ENCODE measurements around the gene ARGLU1. TPM values are rescaled to one million over a fixed set of nuclear protein-coding genes. Genes with fewer than 3 reads are reported as not detected.

ARGLU1 gene
- total RNA-seq, 3 donors from 2014 or later, result 122 to 181 (median 136) TPM

GRCh38 chr13:106493533-106494220 is 74.3 kb downstream of the ARGLU1 start:
- Histone ChIP-seq H3K4me1 (no peaks in the 10 kb centered on the region), H3K4me3 (no peak overlapping the region), H3K9me3 (no peaks in the 10 kb centered on the region), H3K27ac (no peak overlapping the region), H3K27me3 (no peaks in the 10 kb centered on the region), H3K36me3 (no peaks in the 10 kb centered on the region)
- no peak for DNase-seq (ENCODE audit: low spot score in 2 of 2)
- intact Hi-C loops (cut with DNase I; ENCODE audit: low total_unique reads), result no loop called here
- TF ChIP-seq POLR2A (IDR thresholded peaks at IDR 0.05) (no peak), CTCF (IDR thresholded peaks at IDR 0.05) (no peak), POLR2AphosphoS5 (IDR thresholded peaks at IDR 0.05) (no peak)

GRCh38 chr13:106492588-106493475 is 75.1 kb downstream of the ARGLU1 start:
- Histone ChIP-seq H3K27ac (no peak overlapping the region), H3K27me3 (no peaks in the 10 kb centered on the region), H3K4me3 (no peak overlapping the region), H3K36me3 (no peaks in the 10 kb centered on the region), H3K9me3 (no peaks in the 10 kb centered on the region), H3K4me1 (no peaks in the 10 kb centered on the region)
- TF ChIP-seq CTCF (IDR thresholded peaks at IDR 0.05) (no peak), POLR2AphosphoS5 (IDR thresholded peaks at IDR 0.05) (no peak), POLR2A (IDR thresholded peaks at IDR 0.05) (no peak)
- intact Hi-C loops (cut with DNase I; ENCODE audit: low total_unique reads), result no loop called here
- no peak for DNase-seq (ENCODE audit: low spot score in 2 of 2)

DNA sequence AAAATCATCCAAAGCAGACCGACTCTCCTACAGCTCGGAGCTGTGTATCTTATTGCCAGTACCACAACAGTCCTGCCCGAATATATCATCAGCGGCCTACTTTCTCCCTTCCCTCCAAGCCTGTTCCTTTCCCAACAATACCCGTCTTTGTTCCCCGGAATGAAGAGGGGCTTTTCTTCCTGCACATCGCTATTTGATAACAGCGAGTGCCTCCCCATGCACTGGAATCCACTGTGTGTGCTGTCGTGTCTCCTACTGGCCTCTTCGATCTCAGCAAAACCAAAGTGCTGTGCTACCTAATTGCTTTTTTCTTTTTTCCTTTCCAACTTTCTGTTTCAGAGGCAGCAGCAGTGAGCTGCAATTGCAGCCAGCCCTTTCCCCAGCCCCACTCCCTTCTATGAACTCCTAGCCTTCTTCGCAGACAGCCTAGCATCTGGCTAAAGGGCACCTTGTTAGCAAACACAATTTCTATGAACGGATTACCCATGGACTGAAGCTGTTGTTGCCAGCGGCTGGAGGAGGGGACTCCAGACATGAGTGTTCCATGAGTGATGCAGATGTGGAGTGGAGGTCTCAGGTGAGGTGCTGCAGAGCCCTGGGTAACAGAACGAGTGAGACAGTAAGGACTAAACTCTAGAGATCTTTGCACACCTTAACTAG is 75.9 kb downstream of the ARGLU1 start:
- Histone ChIP-seq H3K9me3 (no peaks in the 10 kb centered on the region), H3K4me1 (no peaks in the 10 kb centered on the region), H3K27me3 (no peaks in the 10 kb centered on the region), H3K36me3 (no peaks in the 10 kb centered on the region), H3K4me3 (no peak overlapping the region), H3K27ac (no peak overlapping the region)
- intact Hi-C loops (cut with DNase I; ENCODE audit: low total_unique reads), result no loop called here
- TF ChIP-seq POLR2A (IDR thresholded peaks at IDR 0.05) (no peak), CTCF (IDR thresholded peaks at IDR 0.05) (no peak), POLR2AphosphoS5 (IDR thresholded peaks at IDR 0.05) (no peak)
- no peak for DNase-seq (ENCODE audit: low spot score in 2 of 2)

Other genes with a start within 250 kb of the ARGLU1 start
- 10 to 100 TPM in 2 of 3 donors, 1 to 10 TPM in 1; 9.4 to 15.7 (median 15.2) TPM for gene EFNB2, start 32.5 kb downstream of the ARGLU1 start, total RNA-seq

Data from breast epithelium (tissue), 4 donors.